GM19328 (cell line): ENCODE data around the gene KCNJ6.

Source experiments
- ATAC-seq: cut with Tn5 transposase; IDR thresholded peaks from one replicate; pipeline ENCODE4 v1.9.1; 2021; ENCODE audit warnings: mild to moderate bottlenecking, moderate library complexity; ENCODE audit not compliant: unreplicated experiment

The KCNJ6 gene

GRCh38 chr21:37868446-37869295 lies 47.6 kb downstream of the KCNJ6 start:
- no peak for ATAC-seq

GRCh38 chr21:37866027-37866426 lies 50.2 kb downstream of the KCNJ6 start:
- no peak for ATAC-seq

- ATAC-seq = no peak
These were observed 51.1 kb downstream of the KCNJ6 start for GRCh38 chr21:37865156-37865555.

GRCh38 chr21:37863842-37864241 lies 52.4 kb downstream of the KCNJ6 start:
- no peak for ATAC-seq

- ATAC-seq = no peak
These were observed 53.7 kb downstream of the KCNJ6 start for GRCh38 chr21:37862536-37862935.

GRCh38 chr21:37861561-37861960 lies 54.7 kb downstream of the KCNJ6 start:
- ATAC-seq = no peak

GRCh38 chr21:37860416-37860815 lies 55.8 kb downstream of the KCNJ6 start:
- no peak for ATAC-seq

- ATAC-seq = no peak
These were observed 60.3 kb downstream of the KCNJ6 start for GRCh38 chr21:37855647-37856625.

GRCh38 chr21:37855271-37855646 lies 61.0 kb downstream of the KCNJ6 start:
- no peak for ATAC-seq

- ATAC-seq = no peak
These were observed 66.7 kb downstream of the KCNJ6 start for GRCh38 chr21:37849506-37850102.

- no peak for ATAC-seq
These were observed 67.4 kb downstream of the KCNJ6 start for GRCh38 chr21:37848721-37849490.

- ATAC-seq = no peak
These were observed 70.7 kb downstream of the KCNJ6 start for GRCh38 chr21:37845535-37845934.

- ATAC-seq = no peak
These were observed 73.1 kb downstream of the KCNJ6 start for GRCh38 chr21:37843191-37843590.

- no peak for ATAC-seq
These were observed 73.9 kb downstream of the KCNJ6 start for GRCh38 chr21:37842163-37842919.

GRCh38 chr21:37837381-37837780 lies 78.9 kb downstream of the KCNJ6 start:
- ATAC-seq = no peak

GRCh38 chr21:37835481-37835880 lies 80.8 kb downstream of the KCNJ6 start:
- no peak for ATAC-seq

GRCh38 chr21:37833301-37833700 lies 83.0 kb downstream of the KCNJ6 start:
- ATAC-seq = no peak

- ATAC-seq = no peak
These were observed 86.8 kb downstream of the KCNJ6 start for GRCh38 chr21:37829447-37829846.

- no peak for ATAC-seq
These were observed 87.3 kb downstream of the KCNJ6 start for GRCh38 chr21:37828991-37829390.

GRCh38 chr21:37828556-37828955 lies 87.7 kb downstream of the KCNJ6 start:
- ATAC-seq = no peak
